IMR-90 (cell line): ENCODE data around the gene PLPP7. TPM values are rescaled to one million over a fixed set of nuclear protein-coding genes. Genes with fewer than 3 reads are reported as not detected.

Source experiments
- ATAC-seq: fragments of 200-7000 bp; cut with Tn5 transposase; 2 replicates; pipeline ENCODE4 v1.9.1; 2020; ENCODE audit warnings: low read depth, mild to moderate bottlenecking, moderate library complexity
- BruUV-seq: library from RNA; stranded (reverse); fragments of 400-500 nt; replicated peaks from 2 replicates; lab custom pipeline; 2021; lab: Mats Ljungman, UMichigan
- CTCF ChIA-PET: fragments of 300-600 bp; formaldehyde crosslinking; extraction: SDS; loops from one replicate; lab custom pipeline; 2021; ENCODE audit warnings: antibody characterized with exemption; lab: Yijun Ruan, JAX
- POLR2A ChIA-PET: fragments of 300-600 bp; sonication (Branson Sonifier 250); formaldehyde crosslinking; loops from one replicate; lab custom pipeline; 2022; ENCODE audit warnings: antibody characterized with exemption; ENCODE audit not compliant: unreplicated experiment; lab: Charles Lee
- DNase-seq: peaks from one replicate; pipeline ENCODE4 v3.0.0; 2013
- H2AFZ ChIP-seq: replicated peaks from 2 replicates; pipeline ENCODE3; 2013; ENCODE audit warnings: low read length, mild to moderate bottlenecking; ENCODE audit not compliant: poor library complexity
- H2AK5ac ChIP-seq: 2 replicates; pipeline ENCODE4 v1.6.1; 2013; ENCODE audit warnings: low read depth, low read length, inconsistent platforms
- H2AK9ac ChIP-seq: replicated peaks from 2 replicates; pipeline ENCODE3; 2013; ENCODE audit warnings: mild to moderate bottlenecking, low read depth, low read length, moderate library complexity; ENCODE audit not compliant: poor library complexity
- H2BK120ac ChIP-seq: 2 replicates; pipeline ENCODE4 v1.6.1; 2013; ENCODE audit warnings: low read depth, low read length, inconsistent platforms
- H2BK15ac ChIP-seq: 3 replicates; pipeline ENCODE4 v1.6.1; 2013; ENCODE audit warnings: low read depth, low read length, inconsistent platforms
- H2BK20ac ChIP-seq: 2 replicates; pipeline ENCODE4 v1.6.1; 2013; ENCODE audit warnings: low read depth, mild to moderate bottlenecking, inconsistent platforms, low read length, moderate library complexity
- H2BK5ac ChIP-seq: 2 replicates; pipeline ENCODE4 v1.6.1; 2013; ENCODE audit warnings: mild to moderate bottlenecking, low read depth, low read length, inconsistent platforms; ENCODE audit not compliant: poor library complexity, severe bottlenecking
- H3K14ac ChIP-seq: replicated peaks from 2 replicates; pipeline ENCODE4 v1.6.1; 2013; ENCODE audit warnings: low read depth, low read length, inconsistent platforms
- H3K18ac ChIP-seq: 2 replicates; pipeline ENCODE4 v1.6.1; 2013; ENCODE audit warnings: low read depth, low read length, control low read depth
- H3K23ac ChIP-seq: 2 replicates; pipeline ENCODE4 v1.6.1; 2013; ENCODE audit warnings: low read depth, low read length, inconsistent platforms
- H3K27ac ChIP-seq: 2 replicates; pipeline ENCODE4 v1.5.1; 2013; ENCODE audit warnings: mild to moderate bottlenecking, control low read depth, low read length; ENCODE audit not compliant: insufficient read depth
- H3K27me3 ChIP-seq: 2 replicates; pipeline ENCODE4 v1.6.1; 2013; ENCODE audit warnings: low read length; ENCODE audit not compliant: control insufficient read depth, insufficient read depth
- H3K36me3 ChIP-seq: 2 replicates; pipeline ENCODE4 v1.6.1; 2013; ENCODE audit warnings: low read length, mixed read lengths; ENCODE audit not compliant: control insufficient read depth, insufficient read depth
- H3K4ac ChIP-seq: 2 replicates; pipeline ENCODE4 v1.6.1; 2013; ENCODE audit warnings: low read depth, low read length, inconsistent platforms
- H3K4me1 ChIP-seq: 2 replicates; pipeline ENCODE4 v1.6.1; 2013; ENCODE audit warnings: low read length, mixed read lengths; ENCODE audit not compliant: control insufficient read depth, insufficient read depth
- H3K4me2 ChIP-seq: 2 replicates; pipeline ENCODE4 v1.6.1; 2013; ENCODE audit warnings: low read depth, mild to moderate bottlenecking, control low read depth, low read length, moderate library complexity
- H3K4me3 ChIP-seq: 2 replicates; pipeline ENCODE4 v1.5.1; 2013; ENCODE audit warnings: low read depth, mild to moderate bottlenecking, control low read depth, low read length, moderate library complexity; ENCODE audit not compliant: insufficient read depth
- H3K56ac ChIP-seq: 2 replicates; pipeline ENCODE4 v1.6.1; 2013; ENCODE audit warnings: low read length, inconsistent platforms; ENCODE audit not compliant: insufficient read depth; ENCODE audit errors: extremely low read depth
- H3K79me1 ChIP-seq, 2 experiments: 2 replicates each; pipeline ENCODE4 v1.6.1; 2013; ENCODE audit warnings: low read length in 2 of 2, inconsistent platforms in 1 of 2, low read depth in 1 of 2
- H3K9ac ChIP-seq: 2 replicates; pipeline ENCODE4 v1.6.1; 2013; ENCODE audit warnings: low read depth, low read length, control low read depth
- H3K9me1 ChIP-seq: 2 replicates; pipeline ENCODE4 v1.6.1; 2013; ENCODE audit warnings: low read length, inconsistent platforms; ENCODE audit not compliant: insufficient read depth
- H3K9me3 ChIP-seq: 2 replicates; pipeline ENCODE4 v1.6.1; 2013; ENCODE audit warnings: low read length; ENCODE audit not compliant: control insufficient read depth, insufficient read depth
- H4K20me1 ChIP-seq: 2 replicates; pipeline ENCODE4 v1.6.1; 2013; ENCODE audit warnings: low read length, inconsistent platforms; ENCODE audit not compliant: insufficient read depth
- H4K5ac ChIP-seq: 2 replicates; pipeline ENCODE4 v1.6.1; 2013; ENCODE audit warnings: mild to moderate bottlenecking, low read depth, low read length, control low read depth
- H4K8ac ChIP-seq, 2 experiments: 2 replicates each; pipeline ENCODE4 v1.6.1; 2013; ENCODE audit warnings: low read depth in 2 of 2, low read length in 2 of 2, control low read depth in 1 of 2, inconsistent platforms in 1 of 2
- H4K91ac ChIP-seq: 2 replicates; pipeline ENCODE4 v1.6.1; 2013; ENCODE audit warnings: low read depth, low read length, inconsistent platforms; ENCODE audit not compliant: insufficient read depth
- MXI1 ChIP-seq: IDR thresholded peaks from 2 replicates; pipeline ENCODE4 v1.6.1; 2012; ENCODE audit warnings: low read depth, mild to moderate bottlenecking, low read length, moderate library complexity, borderline replicate concordance
- RCOR1 ChIP-seq: IDR thresholded peaks from 2 replicates; pipeline ENCODE4 v1.6.1; 2012; ENCODE audit warnings: mild to moderate bottlenecking, low read length, improper control_type of control experiment; ENCODE audit not compliant: insufficient replicate concordance
- WGBS, 2 experiments: methylation state at CpG; one replicate each; pipeline versions ENCODE4 v1.1.5 to v1.1.7; 2013; ENCODE audit warnings: missing lambda C conversion rate in 2 of 2; ENCODE audit not compliant: insufficient read length in 1 of 2; ENCODE audit errors: extremely low coverage in 2 of 2; 5-methylcytosine and 5-hydroxymethylcytosine counted together
- dilution Hi-C: fragments of 300-500 bp; cut with HindIII; formaldehyde crosslinking; loops from one replicate; pipeline ENCODE4 v1.14.3; 2018; ENCODE audit warnings: low sequenced_read_pairs; ENCODE audit not compliant: unreplicated experiment
- in situ Hi-C: fragments of 300-500 bp; cut with MboI; formaldehyde crosslinking; loops from 3 replicates; pipeline ENCODE4 v1.14.3; 2019; ENCODE audit warnings: low sequenced_read_pairs, inconsistent platforms, mixed read lengths
- intact Hi-C: fragments of 100-400 bp; cut with micrococcal nuclease; formaldehyde crosslinking; loops from 2 replicates; pipeline ENCODE4 v1.10.0; 2022
- polyA plus RNA-seq, 3 experiments: library from polyadenylated mRNA; depleted of rRNA; stranded (reverse); fragments of >200 nt; gene quantifications; 2 replicates each; pipeline ENCODE4 v1.2.3, GENCODE V29; 2012; ENCODE audit warnings: low replicate concordance in 1 of 3
- total RNA-seq: library from RNA; depleted of rRNA; stranded (reverse); fragments of >200 nt; gene quantifications from 2 replicates; pipeline ENCODE4 v1.2.3, GENCODE V29; 2012
- TF ChIP-seq, protein P1 (sequence below): fragments of 150-350 bp; IDR thresholded peaks from 2 replicates; pipeline ENCODE4 v1.6.1; 2016; ENCODE audit warnings: low read depth, mild to moderate bottlenecking, low read length, moderate library complexity, borderline replicate concordance

Gene PLPP7
- total and polyA plus RNA-seq, 2 of the 4 experiments (the other 2 are of a cell fraction) = 0.54 to 1.2 TPM

DNA sequence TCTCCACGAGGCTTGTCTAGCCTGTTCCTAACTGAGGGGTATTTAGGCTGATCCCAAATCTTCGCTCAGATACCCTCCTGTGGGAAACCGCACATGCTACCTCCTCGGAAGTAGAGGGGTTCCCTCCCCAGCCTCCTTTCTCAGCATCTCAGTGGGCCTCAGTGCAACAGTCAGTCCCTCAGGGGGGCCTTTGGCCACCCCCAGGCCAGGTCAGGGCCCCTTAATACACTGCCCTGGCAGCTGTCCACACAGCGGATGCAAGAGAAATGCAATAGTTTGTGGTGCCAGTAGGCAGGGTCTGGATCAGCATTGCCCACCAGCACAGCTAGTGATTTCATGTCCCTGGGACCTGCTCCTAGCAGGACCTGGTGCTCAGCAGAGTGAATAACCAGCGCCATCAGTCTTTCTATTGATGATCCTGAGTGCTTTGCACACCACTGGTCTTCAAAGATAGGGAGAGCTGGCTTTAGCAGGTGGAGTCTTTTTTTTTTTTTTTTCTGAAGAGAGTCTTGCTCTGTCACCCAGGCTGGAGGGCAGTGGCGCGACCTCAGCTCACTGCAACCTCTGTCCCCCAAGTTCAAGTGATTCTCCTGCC, 7.5 kb downstream of the PLPP7 start:
- Histone ChIP-seq H4K5ac (no peak overlapping the region), H3K4me1 (no peaks in the 10 kb centered on the region), H3K9ac (no peak overlapping the region), H3K9me1 (no peaks in the 10 kb centered on the region), H3K14ac (no peak overlapping the region), H3K4me3 (no peak overlapping the region), H3K4me2 (no peak overlapping the region), H4K20me1 (no peaks in the 10 kb centered on the region; the same call in 1 of the 2 replicates), H2AK9ac (no peak overlapping the region), H2BK20ac (no peak overlapping the region), H3K27me3 (no peaks in the 10 kb centered on the region; the same call in 1 of the 2 replicates), H4K91ac (no peak overlapping the region), H3K36me3 (no peaks in the 10 kb centered on the region), H2AK5ac (no peak overlapping the region), H2BK5ac (no peak overlapping the region), H2BK15ac (no peak overlapping the region), H3K23ac (no peak overlapping the region), H3K56ac (no peak overlapping the region), H3K4ac (no peak overlapping the region), H2AFZ (no peak overlapping the region), H3K18ac (no peak overlapping the region), H4K8ac (no peak overlapping the region), H3K79me1 (no peaks in the 10 kb centered on the region), H3K27ac (no peak overlapping the region), H2BK120ac (no peak overlapping the region), H3K9me3 (no peaks in the 10 kb centered on the region)
- ChIA-PET POLR2A (no interaction called here), CTCF (interaction anchor here (0.7 to 0.9 kb wide), 2 partner anchors 72 to 285 kb away, joined by 3 read pairs; no protein-coding TSS in a partner anchor)
- in situ Hi-C loops = no loop called here
- dilution Hi-C loops = no loop called here
- ATAC-seq (no peak), DNase-seq (no peak)
- BruUV-seq = no TSS peak
- intact Hi-C loops = no loop called here
- TF ChIP-seq RCOR1 = no peak
- no peak for TF ChIP-seq MXI1
- TF ChIP-seq, protein P1, sequence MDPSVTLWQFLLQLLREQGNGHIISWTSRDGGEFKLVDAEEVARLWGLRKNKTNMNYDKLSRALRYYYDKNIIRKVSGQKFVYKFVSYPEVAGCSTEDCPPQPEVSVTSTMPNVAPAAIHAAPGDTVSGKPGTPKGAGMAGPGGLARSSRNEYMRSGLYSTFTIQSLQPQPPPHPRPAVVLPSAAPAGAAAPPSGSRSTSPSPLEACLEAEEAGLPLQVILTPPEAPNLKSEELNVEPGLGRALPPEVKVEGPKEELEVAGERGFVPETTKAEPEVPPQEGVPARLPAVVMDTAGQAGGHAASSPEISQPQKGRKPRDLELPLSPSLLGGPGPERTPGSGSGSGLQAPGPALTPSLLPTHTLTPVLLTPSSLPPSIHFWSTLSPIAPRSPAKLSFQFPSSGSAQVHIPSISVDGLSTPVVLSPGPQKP = no peak
- WGBS, 2 experiments = 83% methylated on average over 1 of the region's 8 CpGs; no CpG with 5 or more reads in 1 of the 2 experiments
